ENCODE results near the gene TMA7B. TPM values are rescaled to one million over a fixed set of nuclear protein-coding genes. Genes with fewer than 3 reads are reported as not detected.

Gene TMA7B
- total RNA-seq, 6 experiments from 2014 or later, result 0.20 TPM; not detected in 5

DNA sequence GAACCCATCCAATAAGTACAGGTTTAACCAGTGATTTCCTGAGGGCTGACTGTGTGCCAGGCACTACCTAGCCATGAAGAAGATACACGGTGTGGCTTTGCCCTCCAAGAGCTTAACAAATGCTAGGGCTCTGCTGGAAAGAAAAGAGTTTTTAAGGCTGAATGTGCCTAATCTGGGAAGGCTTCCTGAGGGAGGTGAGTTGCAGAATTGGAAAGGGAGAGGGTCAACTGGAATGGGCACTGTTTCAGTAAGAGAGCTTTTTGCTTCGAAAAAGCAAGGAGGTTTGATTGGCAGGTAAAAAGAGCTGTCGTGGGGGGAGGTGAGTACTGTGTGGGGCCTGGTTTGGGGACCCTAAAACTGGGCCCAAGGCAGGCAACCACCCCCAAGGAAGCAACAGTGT is 37.2 kb downstream of the TMA7B start:
- DNase-seq, result no peak
- WGBS (ENCODE audit: insufficient coverage, low coverage, low lambda C conversion rate, missing lambda C conversion rate), result 80% methylated on average over 3 of the region's 3 CpGs
- intact Hi-C loops (cut with DNase I), result no loop called here
- no peaks in the 10 kb centered on the region for H3K36me3 ChIP-seq
- no peaks in the 10 kb centered on the region for H3K27me3 ChIP-seq
- TF ChIP-seq CTCF (IDR thresholded peaks at IDR 0.05) (no peak), POLR2A (IDR thresholded peaks at IDR 0.05) (no peak)
- H3K4me1 ChIP-seq, result peaks cover 0 to 68% (median 19%) of the 10 kb centered on the region in 4 donors
- ATAC-seq, result no peak
- peak overlapping the region in 2 of 3 donors; percentile 34 to 57 for H3K27ac ChIP-seq
- no peaks in the 10 kb centered on the region for H3K9me3 ChIP-seq
- no peak overlapping the region for H3K4me3 ChIP-seq

- TF ChIP-seq POLR2A (IDR thresholded peaks at IDR 0.05), result no peak
- no peak for TF ChIP-seq CTCF (IDR thresholded peaks at IDR 0.05)
- no peaks in the 10 kb centered on the region for H3K36me3 ChIP-seq
- H3K9me3 ChIP-seq, result no peaks in the 10 kb centered on the region
- WGBS (ENCODE audit: insufficient coverage, low coverage, low lambda C conversion rate, missing lambda C conversion rate), result 59% methylated on average over 10 of the region's 11 CpGs
- H3K4me1 ChIP-seq, result peaks cover 0 to 60% (median 18%) of the 10 kb centered on the region in 4 donors
- H3K4me3 ChIP-seq, result no peak overlapping the region
- peak; percentile 67 to 74 (median 73) for ATAC-seq
- intact Hi-C loops (cut with DNase I), result no loop called here
- H3K27ac ChIP-seq, result peak overlapping the region in 2 of 3 donors; percentile 34 to 57
- H3K27me3 ChIP-seq, result no peaks in the 10 kb centered on the region
- DNase-seq, result peak; percentile 73 to 85 (median 82)
These were observed 37.9 kb downstream of the TMA7B start for GRCh38 chr22:39997939-39998726.

DNA sequence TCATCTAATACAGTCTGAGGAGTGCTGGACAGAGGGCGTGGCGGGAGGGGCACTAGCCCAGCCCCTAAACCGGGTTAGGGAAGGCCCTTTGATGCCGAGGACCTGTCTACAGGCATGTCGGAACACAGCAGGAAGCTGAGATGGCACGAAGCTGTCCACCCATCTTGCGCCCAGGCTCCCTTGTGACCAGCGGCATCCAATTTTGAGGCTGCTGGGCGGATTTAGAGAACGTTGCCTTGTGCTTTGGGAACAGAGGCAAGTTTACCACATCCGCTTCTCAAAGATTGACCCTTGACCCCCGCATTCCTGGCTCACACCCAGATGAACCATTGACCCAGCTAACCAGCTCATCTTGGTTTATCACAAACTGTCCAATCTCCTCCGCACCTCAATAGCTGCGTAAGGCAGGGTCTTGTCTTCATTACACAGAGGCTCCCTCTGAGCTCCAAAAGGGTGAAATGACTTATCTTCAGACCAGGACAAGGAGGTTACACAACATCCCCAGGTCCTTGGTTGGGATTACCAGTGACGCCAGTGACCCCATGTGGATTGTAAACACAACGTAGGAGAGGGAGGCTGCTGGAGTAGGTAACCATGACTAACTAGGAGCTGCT is 39.1 kb downstream of the TMA7B start:
- Histone ChIP-seq H3K27ac (peak overlapping the region in 2 of 3 donors; percentile 59 to 61), H3K4me3 (no peak overlapping the region), H3K4me1 (peaks cover 0 to 50% (median 16%) of the 10 kb centered on the region in 4 donors), H3K9me3 (no peaks in the 10 kb centered on the region), H3K27me3 (no peaks in the 10 kb centered on the region), H3K36me3 (no peaks in the 10 kb centered on the region)
- DNase-seq, result peak in 2 of 3 donors; percentile 42 to 78
- WGBS (ENCODE audit: insufficient coverage, low coverage, low lambda C conversion rate, missing lambda C conversion rate), result 45% methylated on average over 14 of the region's 16 CpGs
- intact Hi-C loops (cut with DNase I), result no loop called here
- ATAC-seq, result peak; percentile 54 to 66 (median 64)
- TF ChIP-seq POLR2A (IDR thresholded peaks at IDR 0.05) (no peak), CTCF (IDR thresholded peaks at IDR 0.05) (no peak)

- no peak overlapping the region for H3K4me3 ChIP-seq
- WGBS (ENCODE audit: insufficient coverage, low coverage, low lambda C conversion rate, missing lambda C conversion rate), result 90% methylated on average over 2 of the region's 5 CpGs
- H3K4me1 ChIP-seq, result peaks cover 0 to 48% (median 16%) of the 10 kb centered on the region in 4 donors
- H3K36me3 ChIP-seq, result no peaks in the 10 kb centered on the region
- TF ChIP-seq CTCF (IDR thresholded peaks at IDR 0.05) (no peak), POLR2A (IDR thresholded peaks at IDR 0.05) (no peak)
- DNase-seq (no peak), ATAC-seq (no peak)
- peak overlapping the region in 2 of 3 donors; percentile 59 to 61 for H3K27ac ChIP-seq
- H3K9me3 ChIP-seq, result no peaks in the 10 kb centered on the region
- intact Hi-C loops (cut with DNase I), result no loop called here
- no peaks in the 10 kb centered on the region for H3K27me3 ChIP-seq
These were observed 40.0 kb downstream of the TMA7B start for GRCh38 chr22:40000171-40000570.
